RPMI7951 (cell line): ENCODE data around the gene ARHGAP19. TPM values are rescaled to one million over a fixed set of nuclear protein-coding genes. Genes with fewer than 3 reads are reported as not detected.
A peak's percentile ranks its signal among the peaks of the same experiment; 100 is the strongest.
"Not testable (repeated sequence)": the region's sequence is repeated elsewhere in the genome, so short reads cannot be mapped to it uniquely, and the experiment has no call there.

Experiments used
- DNase-seq: peaks from one replicate; pipeline ENCODE4 v3.0.0-alpha.2; 2012; ENCODE audit warnings: low read depth
- total RNA-seq: library from RNA; depleted of rRNA; stranded (reverse); fragments of >200 nt; shearing (Covaris generic); gene quantifications from 2 replicates; pipeline ENCODE4 v1.2.3, GENCODE V29; 2014

The ARHGAP19 gene
- total RNA-seq, 1 experiment from 2014 or later, result 6.0 TPM

DNA sequence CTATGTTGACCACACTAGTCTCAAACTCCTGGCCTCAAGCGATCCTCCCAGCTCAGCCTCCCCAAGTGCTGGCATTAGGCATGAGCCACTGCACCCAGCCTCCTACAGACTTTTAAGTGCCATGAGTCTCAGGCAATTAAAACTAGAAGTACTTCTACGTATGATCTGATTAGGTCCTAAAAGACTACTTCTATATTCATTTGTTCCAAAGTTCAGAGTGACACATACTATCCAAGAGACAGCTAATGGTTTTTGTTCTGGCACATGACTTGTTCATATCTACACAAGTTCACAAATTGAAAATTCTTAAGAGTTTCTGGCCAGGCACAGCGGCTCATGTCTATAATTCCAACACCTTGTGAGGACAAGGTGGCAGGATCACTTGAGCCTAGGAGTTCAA is 11.7 kb downstream of the ARHGAP19 start:
- no peak for DNase-seq

DNA sequence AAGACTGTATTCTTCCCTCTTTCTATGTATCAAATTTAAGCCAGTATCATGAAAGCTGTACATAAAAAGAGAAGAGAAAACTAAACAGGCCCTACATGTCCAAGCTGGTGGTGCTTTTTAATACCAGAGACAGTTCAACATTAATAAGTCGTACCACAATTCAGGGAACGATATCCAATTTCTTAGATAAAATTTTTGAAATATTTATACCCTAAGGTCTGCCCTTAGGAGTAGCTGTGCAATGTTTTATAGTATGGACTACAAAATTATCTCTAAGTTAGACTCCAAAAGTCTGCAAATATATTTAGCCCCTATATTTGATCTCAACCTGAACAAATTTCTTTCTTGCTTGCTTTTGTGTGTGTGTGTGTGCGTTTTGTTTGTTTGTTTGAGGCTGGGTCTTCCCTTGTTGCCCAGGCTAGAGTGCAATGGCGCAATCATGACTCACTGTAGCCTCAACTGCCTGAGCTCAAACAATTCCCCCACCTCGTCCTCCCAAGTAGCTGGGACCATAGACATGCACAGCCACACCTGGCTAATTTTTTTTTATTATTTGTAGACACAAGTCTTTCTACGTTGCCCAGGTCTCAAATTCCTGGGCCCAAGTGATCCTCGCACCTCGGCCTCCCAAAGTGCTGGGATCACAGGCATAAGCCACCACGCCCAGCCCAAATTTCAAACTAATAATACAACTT is 13.2 kb downstream of the ARHGAP19 start:
- DNase-seq, result peak; percentile 21

DNA sequence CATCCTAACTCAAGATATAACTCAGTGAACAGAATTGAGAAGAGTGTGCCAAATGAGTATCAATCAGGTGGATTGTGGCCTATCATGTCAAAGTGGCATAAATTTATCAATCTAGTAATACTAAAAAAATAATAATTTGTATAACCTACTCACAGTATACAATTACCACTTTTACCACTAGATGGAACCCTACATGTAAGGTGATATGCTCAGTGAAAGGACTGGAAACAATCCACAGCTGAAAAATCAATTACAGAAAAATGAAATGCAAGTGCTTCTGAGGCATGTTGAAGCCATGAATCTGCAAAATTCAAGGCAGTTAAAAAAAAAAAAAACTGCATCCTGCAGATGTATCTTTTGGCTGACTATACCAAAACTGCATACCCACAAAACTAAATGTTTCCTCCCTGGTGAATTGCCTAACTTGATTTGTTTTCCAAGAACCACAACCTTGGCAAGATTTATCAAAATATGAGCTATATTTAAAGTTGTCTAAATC is 13.9 kb downstream of the ARHGAP19 start:
- DNase-seq, result peak; percentile 69

DNA sequence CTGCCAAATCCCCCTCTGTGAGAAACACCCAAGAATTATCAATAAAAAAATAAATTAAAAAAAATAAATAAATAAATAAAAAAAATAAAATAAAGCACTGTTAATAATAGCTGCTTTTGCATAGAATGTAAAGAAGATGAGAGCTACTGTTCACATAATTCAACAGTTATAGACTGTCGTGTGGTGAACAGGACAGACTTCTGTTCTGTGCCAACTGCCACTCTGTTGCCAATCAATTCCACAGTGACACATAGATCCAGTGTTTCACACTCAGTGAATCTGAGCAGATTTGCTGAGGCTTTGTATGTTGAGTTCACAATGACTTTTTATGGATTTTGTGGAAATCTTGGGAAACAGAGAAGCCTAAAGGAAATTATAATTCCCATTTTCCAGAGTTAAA is 14.9 kb downstream of the ARHGAP19 start:
- no peak for DNase-seq

DNA sequence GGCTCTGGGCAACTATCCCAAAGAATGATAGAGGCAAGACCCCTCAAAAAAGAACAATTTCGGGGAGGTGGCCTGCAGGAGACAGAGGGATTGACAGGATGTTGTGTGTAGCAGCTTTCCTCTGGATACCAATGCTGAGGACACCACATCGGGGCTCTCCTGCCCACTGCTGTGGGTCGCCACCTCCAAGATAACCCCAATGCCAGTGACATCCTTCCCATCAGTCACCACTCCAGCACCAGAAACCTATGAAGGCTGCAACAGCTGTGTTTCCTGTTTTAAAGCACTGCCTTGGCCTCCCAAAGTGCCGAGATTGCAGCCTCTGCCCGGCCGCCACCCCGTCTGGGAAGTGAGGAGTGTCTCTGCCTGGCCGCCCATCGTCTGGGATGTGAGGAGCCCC is 17.6 kb downstream of the ARHGAP19 start:
- DNase-seq, result no peak

DNA sequence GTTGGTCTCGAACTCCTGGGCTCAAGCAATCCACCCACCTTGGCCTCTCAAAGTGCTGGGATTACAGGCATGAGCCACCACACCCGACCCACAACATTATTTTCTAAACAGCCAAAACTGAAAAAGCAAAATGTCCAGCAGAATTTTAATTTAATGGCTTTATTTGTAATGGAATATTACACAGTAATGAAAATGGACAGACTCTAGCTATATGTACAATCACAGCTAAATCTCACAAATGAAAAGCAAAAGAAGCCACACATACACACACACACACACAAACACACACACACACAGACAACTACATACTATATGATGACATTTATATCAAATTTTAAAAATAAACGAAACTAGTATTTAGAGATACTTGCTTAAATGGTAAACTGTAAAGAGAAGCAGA is 18.7 kb downstream of the ARHGAP19 start:
- DNase-seq, result no peak

DNA sequence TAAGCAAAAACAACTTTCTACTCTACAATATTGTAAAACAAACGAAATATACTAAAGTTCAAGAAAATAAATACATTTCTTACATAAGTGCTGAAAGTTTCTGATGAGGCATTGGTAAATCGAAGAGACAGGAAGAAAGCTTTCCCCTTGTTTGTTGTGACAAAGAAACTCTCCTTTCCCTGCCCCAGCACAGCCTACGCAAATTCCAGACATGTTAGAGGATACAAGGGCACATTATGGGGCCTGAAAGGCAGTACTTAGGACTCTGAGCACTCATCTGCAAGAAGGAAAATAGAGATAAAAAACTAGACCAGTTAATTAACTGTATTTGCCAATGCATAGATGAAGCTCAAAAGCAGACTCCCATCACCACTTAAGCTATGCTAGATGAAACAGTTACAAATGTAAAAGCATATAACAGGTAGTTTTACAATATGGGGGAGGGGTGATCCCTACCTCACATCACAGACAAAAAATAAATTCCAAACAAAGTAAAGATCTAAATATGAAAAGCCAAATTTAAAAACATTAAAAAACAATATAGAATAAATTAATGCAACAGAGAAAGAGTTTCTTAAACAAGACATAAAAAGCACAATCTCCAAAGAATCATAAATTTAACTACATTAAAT is 21.8 kb downstream of the ARHGAP19 start:
- DNase-seq, result peak; percentile 30

DNA sequence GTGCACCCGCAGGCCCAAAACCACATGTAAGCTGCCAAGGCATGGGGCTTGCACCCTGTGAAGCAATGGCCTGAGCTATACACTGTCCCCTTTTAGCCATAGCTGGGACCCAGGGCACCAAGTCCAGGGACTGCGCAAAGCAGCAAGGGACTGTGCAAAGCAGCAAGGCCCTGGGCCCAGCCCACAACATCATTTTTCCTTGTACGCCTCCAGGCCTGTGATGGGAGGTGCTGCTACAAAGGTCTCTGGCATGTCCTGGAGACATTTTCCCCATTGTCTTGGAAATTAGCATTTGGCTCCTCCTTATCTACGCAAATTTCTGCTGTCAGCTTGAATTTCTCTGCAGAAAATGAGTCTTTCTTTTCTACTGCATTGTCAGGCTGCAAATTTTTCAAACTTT is 24.8 kb downstream of the ARHGAP19 start:
- no peak for DNase-seq

DNA sequence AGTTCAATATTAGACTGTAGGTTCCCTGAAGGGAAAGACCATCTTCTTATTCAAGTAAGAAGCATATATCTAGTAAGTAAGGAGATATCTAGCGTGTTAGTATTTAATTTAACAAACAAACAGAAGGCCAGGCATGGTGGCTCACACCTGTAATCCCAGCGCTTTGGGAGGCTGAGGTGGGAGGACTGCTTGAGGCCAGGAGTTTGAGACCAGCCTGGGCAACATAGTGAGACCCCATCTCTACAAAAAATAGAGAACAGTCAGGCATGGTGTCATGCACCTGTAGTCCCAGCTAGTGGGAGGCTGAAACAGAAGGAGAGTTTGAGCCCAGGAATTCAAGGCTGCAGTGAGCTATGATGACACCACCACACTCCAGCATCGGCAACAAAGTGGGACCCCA is 27.3 kb downstream of the ARHGAP19 start:
- DNase-seq, result not testable (repeated sequence)

DNA sequence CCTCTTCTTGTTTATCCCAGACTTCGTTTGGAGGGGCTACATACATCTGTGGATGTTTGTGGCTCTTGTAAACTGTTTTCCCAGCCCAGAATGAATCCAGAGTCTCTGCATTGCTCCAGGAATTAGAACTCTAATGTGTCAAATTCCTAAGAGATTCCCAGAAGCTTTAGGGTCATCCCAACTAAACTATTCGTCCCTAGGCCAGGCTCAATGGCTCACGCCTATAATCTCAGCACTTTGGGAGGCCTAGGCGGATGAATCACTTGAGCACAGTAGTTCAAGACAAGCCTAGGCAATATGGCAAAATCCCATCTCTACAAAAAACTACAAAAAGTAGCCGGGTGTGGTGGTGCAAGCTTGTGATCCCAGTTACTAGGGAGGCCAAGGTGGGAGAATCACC is 28.5 kb downstream of the ARHGAP19 start:
- no peak for DNase-seq

DNA sequence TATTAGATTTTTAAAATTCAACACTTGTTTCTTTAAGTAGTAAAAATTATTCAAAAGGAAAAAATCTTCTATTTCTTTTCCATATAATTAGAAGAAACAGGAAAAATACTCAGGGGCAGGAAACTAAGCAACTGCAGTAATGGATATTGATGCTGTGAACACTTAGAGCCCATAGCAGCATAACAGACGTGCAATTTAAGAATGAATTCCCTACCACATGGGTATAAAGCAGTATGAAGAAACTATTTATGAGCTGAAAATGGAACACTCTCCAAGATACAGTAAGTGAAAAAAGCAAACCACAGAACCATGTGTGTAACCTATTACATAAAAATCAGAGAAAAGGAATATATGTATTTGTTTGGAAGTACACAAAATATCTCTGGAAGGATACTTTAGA is 30.8 kb downstream of the ARHGAP19 start:
- no peak for DNase-seq

DNA sequence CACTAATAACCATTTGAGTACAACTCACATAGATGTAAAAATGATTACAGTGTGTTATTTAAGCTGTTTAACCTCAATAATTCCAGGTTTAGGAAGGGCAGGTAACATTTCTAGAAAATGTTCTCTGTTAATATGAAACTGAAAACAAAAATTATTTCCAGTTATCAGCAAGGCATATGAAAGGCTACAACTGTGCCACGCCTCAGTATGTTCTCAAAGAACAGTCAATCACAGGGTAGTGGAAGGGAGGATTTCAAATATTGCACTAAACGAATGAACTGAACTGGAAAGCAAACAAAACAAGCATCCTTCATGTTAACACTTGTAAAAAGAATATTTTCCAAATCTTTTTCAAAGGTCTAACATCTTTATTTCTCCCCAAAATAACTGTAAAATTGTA is 31.3 kb downstream of the ARHGAP19 start:
- no peak for DNase-seq

DNA sequence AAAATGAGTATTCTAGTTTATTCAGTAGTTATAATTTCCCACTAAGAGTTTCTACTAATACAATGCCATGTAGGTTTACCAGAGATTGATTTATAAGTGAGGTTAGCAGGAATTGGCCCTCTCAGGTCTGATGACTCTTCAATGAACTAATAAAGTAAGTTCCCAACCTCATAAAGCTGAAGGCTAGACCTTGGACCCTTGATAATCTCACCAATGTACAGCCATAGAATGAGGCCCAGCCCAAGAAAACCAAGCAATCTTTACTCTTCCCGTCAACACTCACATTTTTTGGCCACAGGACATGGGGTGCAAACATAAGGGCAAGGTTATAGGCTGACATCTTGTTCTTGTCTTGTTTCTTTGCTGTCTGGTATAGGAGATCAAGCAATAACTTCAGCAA is 33.3 kb downstream of the ARHGAP19 start:
- no peak for DNase-seq

DNA sequence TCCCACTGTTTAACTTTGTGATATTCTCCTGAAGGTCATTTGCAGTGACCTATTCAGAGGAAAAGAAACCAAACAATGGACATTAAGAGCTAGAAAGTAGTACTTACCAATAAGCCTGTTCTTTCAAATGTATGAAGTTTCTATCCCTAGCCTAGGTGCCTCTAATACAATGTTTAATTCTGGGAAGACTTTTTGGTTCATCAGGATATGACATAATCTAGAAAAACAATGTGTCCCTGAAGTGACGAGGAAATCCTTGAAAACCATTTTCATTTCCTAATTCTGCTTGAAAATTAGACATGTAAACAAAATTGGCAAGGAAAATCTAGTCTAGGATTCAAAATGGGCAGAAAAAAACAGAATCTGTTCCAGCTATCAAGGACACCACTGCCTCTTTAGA is 36.1 kb downstream of the ARHGAP19 start:
- DNase-seq, result no peak

DNA sequence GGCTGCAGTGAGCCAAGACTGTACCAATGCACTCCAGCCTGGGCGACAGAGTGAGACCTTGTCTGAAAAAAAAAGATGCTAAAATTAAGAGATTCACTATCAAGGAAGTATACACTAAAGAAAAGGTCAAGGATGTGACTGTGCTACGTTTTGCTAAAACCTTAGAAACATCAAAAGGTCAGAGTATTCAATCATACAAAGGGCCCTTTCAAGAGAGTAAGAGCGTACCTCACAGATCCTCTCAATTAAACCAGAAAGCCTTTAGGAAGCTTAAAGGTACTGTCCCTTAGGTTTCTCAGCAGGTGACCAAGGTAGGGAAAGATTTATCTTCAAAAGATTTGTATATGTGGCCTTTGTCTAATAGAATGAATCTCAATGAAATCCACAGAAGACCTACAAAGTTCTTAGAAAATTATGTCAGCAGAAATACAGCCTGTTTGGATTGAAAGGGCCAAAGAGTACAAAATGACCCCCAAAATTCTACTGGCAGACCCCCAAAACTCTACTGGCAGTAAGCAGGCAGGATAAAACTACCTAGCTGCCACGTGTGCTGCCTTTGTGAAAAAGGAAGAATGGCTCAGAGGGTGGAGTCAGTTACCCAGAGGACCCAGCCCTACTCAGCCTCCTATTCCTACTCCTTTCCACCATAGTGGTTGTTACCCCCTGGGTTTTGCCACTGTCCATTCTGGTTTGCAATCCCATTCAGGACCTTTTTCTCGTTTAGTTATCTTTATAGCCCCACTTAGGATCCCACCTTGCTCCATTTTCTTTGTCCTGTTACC is 36.7 kb downstream of the ARHGAP19 start:
- no peak for DNase-seq

DNA sequence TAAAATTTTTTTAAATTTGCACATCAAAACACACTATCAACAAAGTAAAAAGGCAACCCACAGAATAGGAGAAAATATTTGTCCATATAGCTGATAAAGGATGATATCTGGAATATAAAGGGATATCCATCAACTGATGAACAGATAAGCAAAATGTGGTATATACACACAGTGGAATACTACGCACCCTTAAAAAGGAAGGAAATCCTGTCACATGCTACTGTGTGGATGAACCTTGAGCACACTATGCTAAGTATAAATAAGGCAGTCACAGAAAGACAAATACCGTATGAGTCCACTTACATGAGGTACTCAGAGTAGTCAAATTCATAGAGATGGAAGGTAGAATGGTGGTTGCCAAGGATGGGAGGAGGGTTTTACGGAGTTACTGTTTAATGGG is 37.7 kb downstream of the ARHGAP19 start:
- DNase-seq, result no peak

DNA sequence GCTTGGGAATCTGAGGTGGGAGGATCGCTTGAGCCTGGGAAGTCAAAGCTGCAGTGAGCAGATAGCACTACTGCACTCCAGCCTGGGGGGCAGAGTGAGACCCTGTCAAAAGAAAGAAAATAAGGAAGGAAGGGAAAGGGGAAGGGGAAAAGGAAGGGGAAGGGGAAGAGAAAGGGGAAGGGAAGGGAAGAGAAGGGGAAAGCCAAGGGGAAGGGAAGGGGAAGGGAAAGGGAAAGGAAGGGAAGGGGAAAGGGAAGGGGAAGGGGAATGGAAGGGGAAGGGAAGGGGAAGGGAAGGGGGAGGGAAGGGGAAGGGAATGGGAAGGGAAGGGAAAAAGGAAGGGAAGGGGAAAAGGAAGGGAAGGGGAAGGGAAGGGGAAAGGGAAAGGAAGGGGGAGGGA is 41.5 kb downstream of the ARHGAP19 start:
- DNase-seq, result no peak

DNA sequence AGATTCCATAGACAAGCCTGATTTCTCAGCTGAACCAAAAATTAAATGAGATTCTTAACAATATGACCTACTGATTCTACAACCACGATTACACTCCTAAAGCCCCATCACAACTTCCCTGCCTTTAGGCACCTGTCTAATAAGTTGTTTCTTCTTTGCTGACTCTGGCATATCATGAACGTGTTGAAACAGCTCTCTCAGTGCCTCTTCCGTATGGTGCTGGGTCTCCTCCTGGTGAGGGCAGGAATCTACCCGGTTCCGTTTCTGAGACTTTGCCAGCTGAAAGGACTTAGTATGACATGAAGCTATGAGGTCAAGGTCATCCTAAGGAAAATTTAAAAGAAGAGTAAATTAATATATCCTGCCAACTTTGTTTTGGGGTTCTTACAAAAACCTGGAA is 48.6 kb downstream of the ARHGAP19 start:
- DNase-seq, result no peak

DNA sequence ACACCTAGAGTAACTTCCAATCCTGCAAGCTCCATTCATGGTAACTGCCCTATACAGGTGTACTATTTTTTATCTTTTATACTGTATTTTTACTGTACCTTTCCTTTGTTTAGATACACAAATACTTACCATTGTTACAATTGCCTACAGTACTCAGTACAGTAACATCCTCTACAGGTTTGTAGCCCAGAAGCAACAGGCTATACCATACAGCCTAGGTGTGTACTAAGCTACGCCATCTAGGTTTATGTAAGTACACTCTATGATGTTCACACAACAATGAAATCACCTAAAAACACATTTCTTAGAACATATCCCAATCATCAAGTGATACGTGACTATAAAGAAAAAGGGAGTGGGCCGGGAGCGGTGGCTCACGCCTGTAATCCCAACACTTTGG is 53.6 kb downstream of the ARHGAP19 start:
- no peak for DNase-seq

DNA sequence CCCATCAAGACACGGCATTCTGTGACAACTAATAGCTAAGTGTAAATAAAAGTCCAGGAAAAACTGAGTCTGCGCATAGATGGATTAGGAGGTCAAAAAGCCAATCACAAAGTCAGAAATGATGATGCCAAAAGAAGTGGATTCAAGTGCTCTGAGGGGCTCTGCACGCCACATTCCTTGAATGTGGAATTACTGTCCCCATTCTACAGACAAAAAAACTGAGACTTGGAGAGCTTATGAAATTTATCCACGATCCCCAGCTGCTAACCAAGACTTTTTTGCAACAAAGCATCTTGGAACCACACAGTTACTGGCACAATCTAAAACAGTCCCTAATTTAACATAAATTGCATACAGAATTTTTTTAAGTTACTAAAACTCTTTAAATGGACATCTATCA is 57.1 kb downstream of the ARHGAP19 start:
- DNase-seq, result no peak

DNA sequence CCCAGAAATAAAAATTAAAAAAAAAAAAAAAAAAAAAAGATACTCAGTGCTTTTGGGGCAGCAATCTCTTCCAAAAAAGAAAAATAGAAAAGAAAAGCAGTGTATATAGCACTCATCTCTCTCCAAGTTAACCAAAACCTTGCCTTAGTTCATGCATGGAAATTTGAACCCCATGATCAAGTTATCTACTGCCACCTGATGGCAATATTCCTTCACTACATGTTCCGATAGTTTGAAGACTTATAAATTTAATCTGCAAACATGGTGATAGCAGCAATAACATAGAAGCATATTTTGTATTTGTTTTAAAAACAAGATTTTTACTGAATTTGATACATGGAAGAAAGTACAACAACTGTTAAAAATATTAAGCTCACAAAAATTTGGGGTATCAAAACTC is 58.0 kb downstream of the ARHGAP19 start:
- peak; percentile 18 for DNase-seq

DNA sequence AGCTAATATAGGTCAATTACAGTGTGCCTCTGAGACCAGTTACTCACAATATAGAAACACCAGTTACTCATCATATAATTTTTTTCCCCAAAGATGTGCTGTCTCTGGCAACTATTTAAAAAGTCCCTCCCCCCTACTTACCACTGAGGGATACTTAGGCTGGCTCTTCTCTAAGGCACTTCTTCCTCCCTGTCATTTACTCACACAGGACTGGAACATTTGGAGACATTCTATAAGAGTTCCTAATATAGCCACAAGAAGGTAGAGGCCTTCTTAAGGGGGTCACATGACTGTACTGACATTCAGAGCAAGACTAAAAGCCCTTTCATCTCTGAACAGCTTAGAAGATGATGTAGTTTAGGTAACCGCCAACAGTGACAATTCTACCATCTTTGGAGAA is 62.3 kb downstream of the ARHGAP19 start:
- no peak for DNase-seq
